Common myeloid progenitor, CD34-positive (primary cell): ENCODE results near the gene CADM1.

Experiments
- CTCF ChIA-PET: fragments of 350-600 bp; sonication (Branson Sonifier 250); formaldehyde crosslinking; loops from one replicate; lab custom pipeline; 2021; ENCODE audit warnings: antibody characterized with exemption; lab: Charles Lee
- POLR2A ChIA-PET: fragments of 350-600 bp; sonication (Branson Sonifier 250); formaldehyde crosslinking; loops from one replicate; lab custom pipeline; 2021; ENCODE audit warnings: antibody characterized with exemption; lab: Charles Lee
- DNase-seq, 3 donors: peaks; one replicate each; pipeline versions ENCODE4 v3.0.0 to v3.0.0-alpha.2; 2013
- H3K27ac ChIP-seq, 2 experiments: 1 replicate in 1 of 2; 2 replicates in 1 of 2; pipeline ENCODE4 v1.7.0; 2013; ENCODE audit warnings: inconsistent platforms in 2 of 2, low read length in 2 of 2, mild to moderate bottlenecking in 2 of 2, low read depth in 1 of 2, moderate library complexity in 1 of 2; ENCODE audit not compliant: severe bottlenecking in 2 of 2, insufficient read depth in 1 of 2, poor library complexity in 1 of 2
- H3K27me3 ChIP-seq, 5 experiments: replicated peaks in 2 of 5; 1 replicate in 3 of 5; 2 replicates in 2 of 5; pipeline versions ENCODE4 v1.6.1 to v1.7.0; 2013; ENCODE audit warnings: low read length in 4 of 5, mild to moderate bottlenecking in 2 of 5, moderate library complexity in 2 of 5, inconsistent platforms in 1 of 5; ENCODE audit not compliant: insufficient read depth in 5 of 5, control insufficient read depth in 4 of 5
- H3K36me3 ChIP-seq, 4 experiments: 1 replicate in 2 of 4; 2 replicates in 2 of 4; pipeline versions ENCODE4 v1.6.1 to v1.7.0; 2013; ENCODE audit warnings: low read length in 3 of 4, control low read depth in 1 of 4, mild to moderate bottlenecking in 1 of 4; ENCODE audit not compliant: control insufficient read depth in 4 of 4, insufficient read depth in 4 of 4
- H3K4me1 ChIP-seq, 4 experiments: 1 replicate in 3 of 4; 2 replicates in 1 of 4; pipeline versions ENCODE4 v1.6.1 to v1.7.1; 2013; ENCODE audit warnings: low read length in 3 of 4, mild to moderate bottlenecking in 3 of 4, control low read depth in 1 of 4, inconsistent platforms in 1 of 4, moderate library complexity in 1 of 4; ENCODE audit not compliant: control insufficient read depth in 4 of 4, insufficient read depth in 4 of 4; ENCODE audit errors: control extremely low read depth in 1 of 4
- H3K4me3 ChIP-seq, 7 experiments: 1 replicate in 4 of 7; 2 replicates in 3 of 7; pipeline versions ENCODE4 v1.5.1 to v1.7.0; 2013; ENCODE audit warnings: mild to moderate bottlenecking in 7 of 7, low read length in 6 of 7, moderate library complexity in 6 of 7, inconsistent platforms in 2 of 7, low read depth in 2 of 7, control low read depth in 1 of 7; ENCODE audit not compliant: insufficient read depth in 4 of 7, control insufficient read depth in 1 of 7; ENCODE audit errors: extremely low read depth in 1 of 7
- H3K9me3 ChIP-seq, 5 experiments: 1 replicate in 4 of 5; 2 replicates in 1 of 5; pipeline versions ENCODE4 v1.6.1 to v1.7.1; 2013; ENCODE audit warnings: low read length in 4 of 5, mild to moderate bottlenecking in 2 of 5, inconsistent platforms in 1 of 5, low read depth in 1 of 5, moderate library complexity in 1 of 5; ENCODE audit not compliant: control insufficient read depth in 4 of 5, insufficient read depth in 2 of 5; ENCODE audit errors: control extremely low read depth in 1 of 5
- whole genome bisulfite sequencing: methylation state at CpG from one replicate; pipeline ENCODE4 v1.1.5; 2013; ENCODE audit not compliant: insufficient coverage; 5-methylcytosine and 5-hydroxymethylcytosine counted together

CADM1 gene

GRCh38 chr11:115153135-115153534, 351.1 kb downstream of the CADM1 start:
- no peaks in the 10 kb centered on the region for H3K27me3 ChIP-seq
- CTCF ChIA-PET: no interaction called here
- no peaks in the 10 kb centered on the region for H3K4me1 ChIP-seq
- H3K36me3 ChIP-seq: no peaks in the 10 kb centered on the region
- no peak overlapping the region for H3K27ac ChIP-seq
- no peaks in the 10 kb centered on the region for H3K9me3 ChIP-seq
- no peak overlapping the region for H3K4me3 ChIP-seq
- no peak for DNase-seq
- 91% methylated on average over 7 of the region's 8 CpGs for WGBS
- POLR2A ChIA-PET: no interaction called here

GRCh38 chr11:115151010-115151409, 353.2 kb downstream of the CADM1 start:
- DNase-seq: no peak
- Histone ChIP-seq H3K36me3 (no peaks in the 10 kb centered on the region), H3K9me3 (no peaks in the 10 kb centered on the region), H3K4me3 (no peak overlapping the region), H3K4me1 (no peaks in the 10 kb centered on the region), H3K27me3 (no peaks in the 10 kb centered on the region), H3K27ac (no peak overlapping the region)
- ChIA-PET CTCF (interaction anchor here (0.6 kb wide), 1 partner anchor 135 kb away, joined by 3 read pairs; no protein-coding TSS in a partner anchor), POLR2A (no interaction called here)
- 100% methylated on average over 1 of the region's 1 CpG for WGBS

- CTCF ChIA-PET: no interaction called here
- Histone ChIP-seq H3K4me3 (no peak overlapping the region), H3K27ac (no peak overlapping the region), H3K27me3 (no peaks in the 10 kb centered on the region), H3K4me1 (no peaks in the 10 kb centered on the region), H3K36me3 (no peaks in the 10 kb centered on the region), H3K9me3 (no peaks in the 10 kb centered on the region)
- no peak for DNase-seq
- POLR2A ChIA-PET: no interaction called here
- WGBS: 88% methylated on average over 2 of the region's 2 CpGs
Observed at GRCh38 chr11:115148691-115149090, 355.5 kb downstream of the CADM1 start.

- POLR2A ChIA-PET: no interaction called here
- H3K4me3 ChIP-seq: no peak overlapping the region
- H3K4me1 ChIP-seq: no peaks in the 10 kb centered on the region
- CTCF ChIA-PET: no interaction called here
- no peaks in the 10 kb centered on the region for H3K9me3 ChIP-seq
- no peak overlapping the region for H3K27ac ChIP-seq
- 100% methylated on average over 1 of the region's 4 CpGs for WGBS
- no peaks in the 10 kb centered on the region for H3K36me3 ChIP-seq
- DNase-seq: no peak
- no peaks in the 10 kb centered on the region for H3K27me3 ChIP-seq
Observed at GRCh38 chr11:115148101-115148500, 356.1 kb downstream of the CADM1 start.

- DNase-seq: no peak
- no peaks in the 10 kb centered on the region for H3K27me3 ChIP-seq
- POLR2A ChIA-PET: no interaction called here
- no peak overlapping the region for H3K27ac ChIP-seq
- no peaks in the 10 kb centered on the region for H3K4me1 ChIP-seq
- CTCF ChIA-PET: no interaction called here
- H3K4me3 ChIP-seq: no peak overlapping the region
- H3K36me3 ChIP-seq: no peaks in the 10 kb centered on the region
- 100% methylated on average over 3 of the region's 7 CpGs for WGBS
- H3K9me3 ChIP-seq: no peaks in the 10 kb centered on the region
Observed at GRCh38 chr11:115147243-115147807, 356.9 kb downstream of the CADM1 start.

- POLR2A ChIA-PET: no interaction called here
- CTCF ChIA-PET: no interaction called here
- H3K27ac ChIP-seq: no peak overlapping the region
- H3K36me3 ChIP-seq: no peaks in the 10 kb centered on the region
- no peaks in the 10 kb centered on the region for H3K4me1 ChIP-seq
- no peak overlapping the region for H3K4me3 ChIP-seq
- 33% methylated on average over 4 of the region's 6 CpGs for WGBS
- no peak for DNase-seq
- H3K9me3 ChIP-seq: no peaks in the 10 kb centered on the region
- no peaks in the 10 kb centered on the region for H3K27me3 ChIP-seq
Observed at GRCh38 chr11:115146425-115146824, 357.8 kb downstream of the CADM1 start.

- POLR2A ChIA-PET: no interaction called here
Observed at GRCh38 chr11:115145324-115145723, 358.9 kb downstream of the CADM1 start.

More at GRCh38 chr11:115145324-115145723, 358.9 kb downstream of the CADM1 start:
- H3K4me3 ChIP-seq: no peak overlapping the region
- no peaks in the 10 kb centered on the region for H3K4me1 ChIP-seq
- 88% methylated on average over 8 of the region's 8 CpGs for WGBS
- no peak for DNase-seq
- H3K36me3 ChIP-seq: no peaks in the 10 kb centered on the region
- H3K27me3 ChIP-seq: peaks cover 0 to 5% (median 0%) of the 10 kb centered on the region in 5 experiments
- H3K27ac ChIP-seq: no peak overlapping the region
- CTCF ChIA-PET: no interaction called here
- no peaks in the 10 kb centered on the region for H3K9me3 ChIP-seq
